Activated CD4-positive, alpha-beta memory T cell treated with anti-CD3 and anti-CD28 coated beads, Interleukin-2, amount 10 ng/mL, durations not matched to agents 7 days and 5 days (primary cell): Measurements from ENCODE around the gene UTP11. TPM values are rescaled to one million over a fixed set of nuclear protein-coding genes. Genes with fewer than 3 reads are reported as not detected.

Experiments used
- CTCF ChIA-PET: fragments of 350-600 bp; sonication (Branson Sonifier 250); formaldehyde crosslinking; loops from one replicate; lab custom pipeline; 2021; ENCODE audit warnings: antibody characterized with exemption, inconsistent platforms; lab: Charles Lee
- POLR2A ChIA-PET: fragments of 350-600 bp; sonication (Branson Sonifier 250); formaldehyde crosslinking; loops from one replicate; lab custom pipeline; 2021; ENCODE audit warnings: antibody characterized with exemption; lab: Charles Lee
- DNase-seq: peaks from one replicate; pipeline ENCODE4 v3.0.0-alpha.2; 2020
- H3K27ac Mint-ChIP-seq: one replicate; pipeline ENCODE4 v1.8.0; 2021; ENCODE audit warnings: mild to moderate bottlenecking, mixed read lengths
- H3K27me3 Mint-ChIP-seq: one replicate; pipeline ENCODE4 v1.8.0; 2021; ENCODE audit warnings: mixed read lengths
- H3K36me3 Mint-ChIP-seq: one replicate; pipeline ENCODE4 v1.8.0; 2021; ENCODE audit warnings: low read depth, mixed read lengths
- H3K4me1 Mint-ChIP-seq: one replicate; pipeline ENCODE4 v1.8.0; 2021; ENCODE audit warnings: mixed read lengths
- H3K4me3 Mint-ChIP-seq: one replicate; pipeline ENCODE4 v1.8.0; 2021; ENCODE audit warnings: mild to moderate bottlenecking, mixed read lengths
- H3K9me3 Mint-ChIP-seq: one replicate; pipeline ENCODE4 v1.8.0; 2021; ENCODE audit warnings: mixed read lengths
- total RNA-seq, 2 experiments: library from RNA; stranded (reverse); gene quantifications; one replicate each; pipeline ENCODE4 v1.2.3, GENCODE V29; 2021

The UTP11 gene
- total RNA-seq, 2 experiments from 2014 or later, result 29.1 to 33.2 TPM

GRCh38 chr1:38006008-38006828, 6.3 kb upstream of the UTP11 start:
- CTCF ChIA-PET, result no interaction called here
- no peaks in the 10 kb centered on the region for H3K9me3 Mint-ChIP-seq
- DNase-seq, result no peak
- no peak overlapping the region for H3K27ac Mint-ChIP-seq
- H3K4me3 Mint-ChIP-seq, result peak overlapping the region; percentile 58
- H3K27me3 Mint-ChIP-seq, result peaks cover 5% of the 10 kb centered on the region
- H3K4me1 Mint-ChIP-seq, result peaks cover 45% of the 10 kb centered on the region
- POLR2A ChIA-PET, result no interaction called here
- no peaks in the 10 kb centered on the region for H3K36me3 Mint-ChIP-seq

GRCh38 chr1:38009088-38009840, 3.3 kb upstream of the UTP11 start:
- no peaks in the 10 kb centered on the region for H3K9me3 Mint-ChIP-seq
- peaks cover 55% of the 10 kb centered on the region for H3K4me1 Mint-ChIP-seq
- H3K27me3 Mint-ChIP-seq, result peaks cover 4% of the 10 kb centered on the region
- peaks cover 8% of the 10 kb centered on the region for H3K36me3 Mint-ChIP-seq
- peak overlapping the region; percentile 92 for H3K27ac Mint-ChIP-seq
- no peak overlapping the region for H3K4me3 Mint-ChIP-seq
- POLR2A ChIA-PET, result interaction anchor here (0.5 to 3.0 kb wide), 7 partner anchors 9 to 149 kb away, joined by 3 to 15 read pairs (median 6); partner anchors contain the start of genes MTF1 and SF3A3
- DNase-seq, result peak; percentile 65
- CTCF ChIA-PET, result interaction anchor here (1.4 to 2.5 kb wide), 6 partner anchors 8 to 149 kb away, joined by 3 to 18 read pairs (median 6); partner anchors contain the start of genes MTF1 and SF3A3

- DNase-seq, result no peak
- peaks cover 54% of the 10 kb centered on the region for H3K4me1 Mint-ChIP-seq
- POLR2A ChIA-PET, result interaction anchor here (0.5 to 3.0 kb wide), 5 partner anchors 9 to 150 kb away, joined by 3 to 15 read pairs (median 12); partner anchors contain the start of genes MTF1 and SF3A3
Observed at GRCh38 chr1:38009841-38010180, 2.7 kb upstream of the UTP11 start.

GRCh38 chr1:38013227-38013622, 691 bp downstream of the UTP11 start:
- peak overlapping the region; percentile 95 for H3K27ac Mint-ChIP-seq
- ChIA-PET POLR2A (interaction anchor here (0.6 to 4.4 kb wide), 13 partner anchors 10 to 322 kb away, joined by 3 to 28 read pairs (median 4); partner anchors contain the start of genes MTF1 and SF3A3), CTCF (interaction anchor here (0.8 to 4.4 kb wide), 5 partner anchors 10 to 153 kb away, joined by 3 to 35 read pairs (median 8); partner anchors contain the start of gene SF3A3)

More at GRCh38 chr1:38009841-38010180, 2.7 kb upstream of the UTP11 start:
- H3K4me3 Mint-ChIP-seq, result no peak overlapping the region
- H3K27ac Mint-ChIP-seq, result peak overlapping the region; percentile 92
- H3K27me3 Mint-ChIP-seq, result no peaks in the 10 kb centered on the region
- CTCF ChIA-PET, result interaction anchor here (1.4 to 2.5 kb wide), 6 partner anchors 9 to 150 kb away, joined by 3 to 18 read pairs (median 6); partner anchors contain the start of genes MTF1 and SF3A3
- no peaks in the 10 kb centered on the region for H3K9me3 Mint-ChIP-seq
- H3K36me3 Mint-ChIP-seq, result peaks cover 8% of the 10 kb centered on the region

GRCh38 chr1:38014171-38014570, 1.6 kb downstream of the UTP11 start:
- Mint-ChIP-seq H3K4me1 (peaks cover 61% of the 10 kb centered on the region), H3K27ac (no peak overlapping the region), H3K9me3 (no peaks in the 10 kb centered on the region), H3K4me3 (no peak overlapping the region), H3K36me3 (peaks cover 35% of the 10 kb centered on the region), H3K27me3 (no peaks in the 10 kb centered on the region)
- DNase-seq, result no peak
- ChIA-PET CTCF (interaction anchor here (0.8 to 4.4 kb wide), 4 partner anchors 9 to 119 kb away, joined by 3 to 35 read pairs (median 3); partner anchors contain the start of gene SF3A3), POLR2A (interaction anchor here (1.4 to 4.4 kb wide), 3 partner anchors 12 to 28 kb away, joined by 4 to 28 read pairs (median 12); partner anchors contain the start of gene SF3A3)

More at GRCh38 chr1:38013227-38013622, 691 bp downstream of the UTP11 start:
- H3K9me3 Mint-ChIP-seq, result no peaks in the 10 kb centered on the region
- H3K27me3 Mint-ChIP-seq, result no peaks in the 10 kb centered on the region
- peak overlapping the region; percentile 98 for H3K4me3 Mint-ChIP-seq
- H3K4me1 Mint-ChIP-seq, result peaks cover 62% of the 10 kb centered on the region
- H3K36me3 Mint-ChIP-seq, result peaks cover 26% of the 10 kb centered on the region
- no peak for DNase-seq

GRCh38 chr1:38014724-38015424, 2.3 kb downstream of the UTP11 start:
- H3K4me1 Mint-ChIP-seq, result peaks cover 54% of the 10 kb centered on the region
- H3K4me3 Mint-ChIP-seq, result no peak overlapping the region
- H3K9me3 Mint-ChIP-seq, result no peaks in the 10 kb centered on the region
- POLR2A ChIA-PET, result interaction anchor here (4.4 kb wide), 1 partner anchor 25 kb away, joined by 28 read pairs; the partner anchor contains the start of gene SF3A3
- no peak overlapping the region for H3K27ac Mint-ChIP-seq
- CTCF ChIA-PET, result interaction anchor here (0.8 to 6.0 kb wide), 5 partner anchors 8 to 120 kb away, joined by 3 to 39 read pairs (median 3); partner anchors contain the start of gene SF3A3
- no peak for DNase-seq
- peaks cover 39% of the 10 kb centered on the region for H3K36me3 Mint-ChIP-seq
- no peaks in the 10 kb centered on the region for H3K27me3 Mint-ChIP-seq

- Mint-ChIP-seq H3K4me3 (no peak overlapping the region), H3K36me3 (peaks cover 46% of the 10 kb centered on the region), H3K27me3 (no peaks in the 10 kb centered on the region), H3K4me1 (peaks cover 47% of the 10 kb centered on the region), H3K27ac (peak overlapping the region; percentile 15), H3K9me3 (no peaks in the 10 kb centered on the region)
- POLR2A ChIA-PET, result interaction anchor here (1.6 to 1.7 kb wide), 2 partner anchors 9 to 12 kb away, joined by 3 to 5 read pairs; no protein-coding TSS in a partner anchor
- CTCF ChIA-PET, result interaction anchor here (6.0 kb wide), 1 partner anchor 26 kb away, joined by 39 read pairs; the partner anchor contains the start of gene SF3A3
- no peak for DNase-seq
Observed at GRCh38 chr1:38015978-38016725, 3.6 kb downstream of the UTP11 start.

GRCh38 chr1:38018864-38019343, 6.4 kb downstream of the UTP11 start:
- no peak overlapping the region for H3K27ac Mint-ChIP-seq
- POLR2A ChIA-PET, result interaction anchor here (0.6 to 1.8 kb wide), 4 partner anchors 9 to 48 kb away, joined by 3 to 9 read pairs (median 4); no protein-coding TSS in a partner anchor

GRCh38 chr1:38020396-38020795, 7.9 kb downstream of the UTP11 start:
- peaks cover 55% of the 10 kb centered on the region for H3K36me3 Mint-ChIP-seq
- no peak for DNase-seq
- H3K4me1 Mint-ChIP-seq, result peaks cover 14% of the 10 kb centered on the region
- H3K27me3 Mint-ChIP-seq, result no peaks in the 10 kb centered on the region
- CTCF ChIA-PET, result interaction anchor here (0.8 to 6.0 kb wide), 4 partner anchors 11 to 214 kb away, joined by 6 to 39 read pairs (median 9); partner anchors contain the start of genes C1orf122 and SF3A3
- H3K27ac Mint-ChIP-seq, result no peak overlapping the region
- POLR2A ChIA-PET, result interaction anchor here (1.2 kb wide), 1 partner anchor 10 kb away, joined by 3 read pairs; no protein-coding TSS in a partner anchor
- no peaks in the 10 kb centered on the region for H3K9me3 Mint-ChIP-seq
- no peak overlapping the region for H3K4me3 Mint-ChIP-seq

More at GRCh38 chr1:38018864-38019343, 6.4 kb downstream of the UTP11 start:
- DNase-seq, result no peak
- Mint-ChIP-seq H3K4me1 (peaks cover 24% of the 10 kb centered on the region), H3K9me3 (no peaks in the 10 kb centered on the region), H3K4me3 (no peak overlapping the region), H3K27me3 (no peaks in the 10 kb centered on the region), H3K36me3 (peaks cover 53% of the 10 kb centered on the region)
- CTCF ChIA-PET, result interaction anchor here (0.6 to 6.0 kb wide), 12 partner anchors 9 to 1333 kb away, joined by 3 to 39 read pairs (median 6); partner anchors contain the start of genes MTF1 and SF3A3

- Mint-ChIP-seq H3K27ac (no peak overlapping the region), H3K4me3 (no peak overlapping the region), H3K36me3 (peaks cover 47% of the 10 kb centered on the region), H3K9me3 (no peaks in the 10 kb centered on the region), H3K4me1 (peaks cover 18% of the 10 kb centered on the region), H3K27me3 (no peaks in the 10 kb centered on the region)
- CTCF ChIA-PET, result no interaction called here
- POLR2A ChIA-PET, result no interaction called here
- DNase-seq, result no peak
Observed at GRCh38 chr1:38021969-38022368, 9.4 kb downstream of the UTP11 start.

GRCh38 chr1:38022810-38023209, 10.3 kb downstream of the UTP11 start:
- DNase-seq, result no peak
- Mint-ChIP-seq H3K27ac (no peak overlapping the region), H3K27me3 (no peaks in the 10 kb centered on the region), H3K9me3 (no peaks in the 10 kb centered on the region), H3K4me1 (peaks cover 27% of the 10 kb centered on the region), H3K4me3 (no peak overlapping the region), H3K36me3 (peaks cover 44% of the 10 kb centered on the region)
- ChIA-PET POLR2A (no interaction called here), CTCF (interaction anchor here (0.8 kb wide), 1 partner anchor 9 kb away, joined by 3 read pairs; no protein-coding TSS in a partner anchor)
